HG02884 (cell line): ENCODE measurements around the gene ELOVL6.
"Not testable (repeated sequence)": the region's sequence is repeated elsewhere in the genome, so short reads cannot be mapped to it uniquely, and the experiment has no call there.

Experiments
- ATAC-seq: cut with Tn5 transposase; IDR thresholded peaks from one replicate; pipeline ENCODE4 v1.9.1; 2021; ENCODE audit warnings: mild to moderate bottlenecking, moderate library complexity; ENCODE audit not compliant: unreplicated experiment

ELOVL6 gene

DNA sequence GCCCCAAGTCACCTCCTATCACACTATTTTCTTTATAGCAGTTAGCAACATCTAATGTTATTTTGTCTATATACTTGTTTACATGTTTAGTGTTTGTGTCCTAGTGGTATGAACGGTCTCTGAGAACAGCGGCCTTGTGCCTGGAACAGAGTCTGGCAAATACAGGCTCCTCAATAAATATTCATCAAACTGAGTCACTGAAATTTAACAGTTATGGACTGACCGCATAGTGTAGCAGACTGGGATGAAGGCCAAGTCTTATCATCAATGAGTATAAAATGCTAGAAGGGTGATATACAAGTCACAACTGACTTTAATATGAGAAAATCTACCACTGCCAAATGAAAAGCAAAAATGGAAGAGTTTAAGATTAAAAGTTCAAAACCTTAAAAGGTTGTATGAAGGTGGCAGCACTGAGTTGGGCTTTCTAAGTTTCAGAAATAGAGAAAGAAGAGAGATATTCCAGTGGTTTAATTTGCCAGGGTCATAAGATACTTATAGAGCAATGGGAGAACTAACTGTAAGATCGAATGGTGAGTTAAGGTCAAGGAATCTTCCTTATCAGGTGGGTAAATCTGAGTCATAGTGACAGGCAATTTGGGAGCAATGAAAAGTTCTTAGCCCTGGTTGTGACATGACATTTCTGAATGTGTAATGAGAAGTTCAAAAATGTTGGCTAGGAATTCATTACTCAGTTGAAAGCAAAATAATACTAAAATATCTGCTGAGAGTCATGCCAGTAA is 34.9 kb downstream of the ELOVL6 start:
- no peak for ATAC-seq

DNA sequence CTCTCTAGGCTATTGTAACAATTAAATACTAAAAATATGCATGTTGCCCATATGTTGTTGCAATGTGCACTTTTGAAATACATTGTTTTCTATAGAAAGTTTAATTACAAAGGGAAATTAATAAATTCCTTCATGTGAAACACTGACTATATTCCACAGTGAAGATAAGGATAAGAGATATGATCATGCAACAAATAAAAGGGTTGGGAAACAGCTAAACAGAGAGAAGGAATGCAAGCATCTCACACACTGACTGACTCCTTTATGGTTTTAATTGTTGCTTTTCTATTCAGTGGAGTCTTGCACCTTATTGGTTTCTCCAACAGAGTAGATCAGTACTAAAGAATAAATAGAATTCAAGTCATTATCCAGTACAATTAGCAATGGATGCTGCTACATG is 37.8 kb downstream of the ELOVL6 start:
- ATAC-seq = no peak

DNA sequence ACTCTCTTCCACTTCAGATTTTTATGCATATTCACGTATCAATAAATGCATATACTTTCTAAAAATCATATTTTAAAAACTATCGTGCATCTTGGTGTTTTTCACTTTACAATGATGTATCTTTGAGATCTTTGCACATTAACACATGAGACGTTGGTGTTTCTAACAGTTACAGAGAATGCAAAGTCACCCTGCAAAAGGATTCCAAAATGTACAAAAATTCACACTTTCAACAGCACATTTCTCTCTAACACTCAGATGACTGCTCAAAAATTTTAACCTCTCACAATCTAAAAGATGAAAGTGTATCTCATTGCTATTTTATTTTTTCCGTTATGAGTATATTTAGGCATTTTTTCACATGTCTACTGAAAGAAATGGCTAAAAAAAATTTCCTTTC is 38.9 kb downstream of the ELOVL6 start:
- no peak for ATAC-seq

DNA sequence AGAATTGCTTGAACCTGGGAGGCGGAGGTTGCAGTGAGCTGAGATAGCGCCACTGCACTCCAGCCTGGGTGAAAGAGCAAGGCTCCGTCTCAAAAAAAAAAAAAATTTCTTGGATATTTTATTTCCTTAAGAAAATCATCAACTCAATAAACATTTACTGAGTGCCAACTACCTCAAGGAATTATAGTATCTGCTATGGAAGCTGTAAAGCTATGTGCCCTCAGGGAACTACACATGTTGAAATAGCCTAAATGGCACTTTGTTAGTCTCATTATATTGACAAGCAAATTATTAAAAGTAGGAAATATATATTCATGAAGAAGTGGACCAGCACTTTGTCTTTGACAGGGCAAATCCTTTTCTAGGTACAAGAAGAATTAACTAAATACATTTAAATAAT is 40.8 kb downstream of the ELOVL6 start:
- no peak for ATAC-seq

DNA sequence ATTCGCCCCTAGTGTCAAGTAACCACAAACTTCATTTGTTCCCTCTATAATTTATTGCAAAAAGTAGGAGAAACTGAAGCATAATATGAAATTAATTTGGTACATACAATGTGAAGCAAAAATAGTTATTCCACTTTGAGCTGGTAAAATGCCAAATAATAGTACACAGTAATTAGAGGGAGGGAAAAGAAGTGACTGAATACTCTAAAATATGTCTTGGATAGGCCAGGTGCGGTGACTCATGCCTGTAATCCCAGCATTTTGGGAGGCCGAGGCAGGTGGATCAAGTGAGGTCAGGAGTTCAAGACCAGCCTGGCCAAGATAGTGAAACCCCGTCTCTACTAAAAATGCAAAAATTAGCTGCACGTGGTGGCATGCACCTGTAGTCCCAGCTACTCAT is 41.2 kb downstream of the ELOVL6 start:
- ATAC-seq = not testable (repeated sequence)

DNA sequence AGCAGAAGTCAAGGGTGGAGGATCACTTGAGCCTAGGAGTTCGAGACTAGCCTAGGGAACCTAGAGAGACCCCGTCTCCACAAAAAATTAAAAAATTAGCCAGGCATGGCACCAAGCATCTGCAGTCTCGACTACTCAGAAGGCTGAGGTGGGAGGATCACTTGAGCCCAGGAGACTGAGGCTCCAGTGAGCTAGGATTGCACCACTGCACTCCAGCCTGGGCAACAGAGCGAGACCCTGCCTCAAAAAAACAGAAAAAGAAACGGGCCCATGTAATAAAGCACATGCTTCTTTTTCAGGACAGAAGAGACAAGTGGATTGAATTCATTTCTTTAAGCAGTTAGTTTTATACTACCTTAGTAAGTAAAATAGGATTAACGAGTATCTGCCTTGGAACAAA is 42.0 kb downstream of the ELOVL6 start:
- ATAC-seq = no peak

DNA sequence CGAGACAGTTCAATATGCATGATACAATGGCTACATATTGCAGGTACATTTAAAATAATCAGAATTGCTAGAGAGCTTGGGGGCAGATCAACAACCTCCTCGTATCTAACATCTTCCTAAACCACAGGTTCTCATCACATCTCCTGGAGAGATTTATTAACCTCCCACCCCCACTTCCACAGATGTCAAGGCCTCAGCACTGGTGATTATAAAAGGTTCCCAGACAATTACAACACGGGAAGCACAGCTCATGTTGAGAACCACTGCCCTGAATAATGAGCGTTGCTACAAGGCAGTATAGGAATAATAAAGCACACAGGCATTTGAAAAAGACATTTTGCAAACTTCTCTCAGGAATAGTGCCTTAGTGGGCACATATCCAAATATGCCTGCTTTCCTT is 42.8 kb downstream of the ELOVL6 start:
- no peak for ATAC-seq

DNA sequence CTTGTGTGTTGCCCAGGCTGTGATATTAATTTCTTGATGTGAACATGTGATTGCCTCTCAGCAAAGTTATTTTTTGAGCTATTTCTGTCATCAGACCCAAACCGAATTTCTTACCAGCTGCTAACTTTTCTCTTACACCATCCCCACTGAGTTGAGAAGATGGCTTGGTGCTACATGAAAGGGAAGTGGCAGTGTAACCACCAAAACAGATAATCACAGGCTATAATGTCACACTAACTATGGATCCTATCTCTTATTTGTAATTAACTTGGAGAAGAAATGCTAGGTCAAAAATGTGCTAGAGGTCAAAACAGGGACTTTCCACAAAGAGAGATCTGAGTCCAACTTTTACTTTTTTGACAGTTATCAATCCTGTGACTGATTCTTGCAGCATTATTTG is 43.8 kb downstream of the ELOVL6 start:
- ATAC-seq = no peak

DNA sequence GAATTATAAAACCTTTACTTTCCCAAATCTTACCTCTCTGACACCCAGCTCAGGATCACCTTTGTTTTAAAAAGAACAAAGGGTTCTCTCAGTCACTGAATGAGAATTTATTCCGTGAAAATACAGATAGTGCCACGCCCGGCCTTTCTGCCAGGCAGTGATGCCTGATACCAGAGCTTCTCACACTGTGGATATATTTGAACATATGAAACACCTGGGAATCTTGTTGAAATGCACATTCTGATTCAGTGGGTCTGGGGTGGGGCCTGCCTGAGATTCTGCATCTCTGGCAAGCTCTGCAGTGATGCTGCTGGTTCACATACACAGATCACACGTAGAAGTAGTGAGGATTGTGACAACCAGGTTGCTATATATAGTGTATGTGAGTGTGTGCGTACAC is 46.0 kb downstream of the ELOVL6 start:
- ATAC-seq = no peak

DNA sequence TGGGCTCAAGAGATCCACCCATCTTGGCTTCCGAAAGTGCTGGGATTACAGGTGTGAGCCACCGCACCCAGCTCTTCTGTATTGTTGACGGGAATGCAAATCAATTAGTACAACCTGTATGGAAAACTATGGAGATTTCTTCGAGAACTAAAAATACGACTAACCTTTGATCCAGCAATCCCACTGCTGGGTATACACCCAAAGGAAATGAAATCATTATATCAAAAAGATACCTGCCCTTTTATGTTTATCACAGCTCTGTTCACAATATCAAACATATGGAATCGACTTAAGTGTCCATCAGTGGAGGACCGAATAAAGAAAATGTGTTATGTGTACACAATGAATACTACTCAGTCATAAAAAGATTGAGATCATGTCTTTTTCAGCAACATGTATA is 49.3 kb downstream of the ELOVL6 start:
- ATAC-seq = no peak

DNA sequence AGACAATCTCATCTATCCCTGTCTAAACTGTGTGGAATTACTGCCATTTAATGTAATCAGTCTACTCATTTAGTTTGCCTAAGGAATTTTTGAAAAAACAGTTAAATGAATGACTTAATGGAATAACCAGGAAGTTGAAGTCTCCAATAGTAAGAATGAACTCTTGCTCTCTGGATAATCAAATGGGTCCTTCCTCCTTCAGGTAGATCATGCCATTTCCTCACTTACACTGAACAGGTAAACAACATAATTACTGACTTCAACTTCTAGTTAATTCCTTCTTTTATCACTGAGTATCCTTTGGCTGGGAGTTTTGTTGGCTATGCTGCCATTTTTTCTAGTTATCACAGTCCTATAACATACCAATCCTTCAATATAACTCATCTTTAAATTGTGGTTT is 56.0 kb downstream of the ELOVL6 start:
- no peak for ATAC-seq

DNA sequence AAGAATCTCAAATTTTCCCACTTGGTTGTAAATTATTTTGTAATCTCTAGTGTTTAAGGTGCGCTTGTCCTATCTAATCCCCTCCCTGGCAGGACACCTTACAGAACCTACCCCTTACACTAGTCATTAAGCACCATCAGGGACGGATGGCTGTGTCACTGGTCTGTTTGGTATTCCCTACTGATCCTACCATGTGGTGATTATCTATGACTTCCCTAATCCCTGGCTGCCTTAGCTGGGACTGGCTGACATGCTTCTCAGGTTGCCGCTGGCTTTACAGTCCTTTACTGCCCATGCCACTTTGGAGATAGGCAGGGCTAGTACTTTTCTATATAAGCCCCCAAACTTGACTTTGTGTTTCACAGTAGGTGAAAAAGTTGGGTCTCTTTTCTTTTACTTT is 58.6 kb downstream of the ELOVL6 start:
- ATAC-seq = no peak

DNA sequence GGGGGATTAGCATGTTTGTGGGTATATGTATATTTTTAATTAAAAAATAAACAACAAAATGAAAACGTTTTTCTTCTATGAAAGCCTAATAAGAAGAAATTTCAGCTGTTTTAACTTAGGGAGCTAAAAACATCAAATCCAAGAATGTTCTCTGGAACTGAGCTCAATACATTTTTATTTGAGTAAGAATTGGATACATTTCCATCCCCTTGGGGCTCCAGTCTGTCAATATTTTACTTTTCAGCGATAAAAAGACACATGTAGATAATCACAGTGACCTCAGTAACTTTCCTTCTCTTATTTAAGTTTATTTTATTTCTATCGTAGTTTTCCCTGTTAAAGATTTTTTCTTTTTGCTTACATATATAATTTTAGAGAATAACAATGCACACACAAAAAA is 59.3 kb downstream of the ELOVL6 start:
- no peak for ATAC-seq

DNA sequence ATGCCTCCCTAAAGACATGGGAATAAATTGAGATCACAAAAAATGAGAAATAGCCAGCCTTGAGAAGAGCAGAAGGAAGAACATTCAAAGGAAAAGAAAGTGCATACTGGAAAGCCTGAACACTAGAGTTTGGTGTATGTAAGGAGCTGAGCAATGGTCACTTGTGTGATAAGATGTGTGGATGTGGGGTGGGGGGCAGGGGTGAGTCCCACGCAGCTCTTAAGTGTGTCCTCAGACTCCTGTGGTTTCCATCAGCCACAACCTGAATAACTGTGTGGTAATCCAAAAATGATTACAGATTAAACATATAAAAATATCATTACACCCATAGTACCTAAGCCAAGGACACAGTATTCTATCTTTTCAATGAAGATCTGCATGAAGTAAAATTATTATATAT is 59.9 kb downstream of the ELOVL6 start:
- ATAC-seq = no peak

DNA sequence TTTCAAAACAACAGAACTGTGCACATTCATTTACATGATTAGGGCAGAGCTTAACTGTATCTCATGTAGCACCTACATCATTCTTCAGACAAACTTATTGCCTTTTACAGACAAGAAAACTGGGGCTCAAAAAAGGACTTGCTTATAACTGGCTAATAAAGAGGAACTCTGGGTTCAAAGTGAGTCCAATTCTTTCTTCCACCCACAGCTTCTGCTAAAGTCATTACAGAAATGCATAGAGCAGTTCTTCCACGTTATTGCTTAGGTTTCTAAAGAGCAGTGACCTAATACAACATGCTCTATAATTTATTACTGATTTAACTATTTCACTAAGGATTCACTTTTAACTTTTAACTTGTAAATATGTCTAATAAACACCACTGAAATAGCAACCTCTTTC is 60.6 kb downstream of the ELOVL6 start:
- ATAC-seq = no peak

DNA sequence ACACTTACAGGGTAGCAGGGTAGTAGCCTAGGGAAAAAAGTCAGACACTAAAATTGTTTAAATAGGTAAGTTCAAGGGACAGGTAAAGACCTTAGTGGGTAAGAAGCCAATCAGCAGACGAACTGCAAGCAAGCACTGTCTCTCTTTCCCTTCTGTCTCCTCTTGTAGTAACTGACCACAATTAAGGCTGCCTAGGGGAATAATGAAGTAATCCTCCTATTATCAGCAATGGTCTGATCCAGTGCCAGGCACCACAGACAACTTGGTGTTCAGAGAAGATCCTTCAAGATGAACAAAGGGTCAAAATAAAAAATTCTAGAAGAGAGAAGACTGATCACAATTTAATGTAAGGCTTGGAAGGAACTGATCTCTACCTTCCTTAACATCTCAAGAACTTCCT is 62.9 kb downstream of the ELOVL6 start:
- ATAC-seq = no peak

DNA sequence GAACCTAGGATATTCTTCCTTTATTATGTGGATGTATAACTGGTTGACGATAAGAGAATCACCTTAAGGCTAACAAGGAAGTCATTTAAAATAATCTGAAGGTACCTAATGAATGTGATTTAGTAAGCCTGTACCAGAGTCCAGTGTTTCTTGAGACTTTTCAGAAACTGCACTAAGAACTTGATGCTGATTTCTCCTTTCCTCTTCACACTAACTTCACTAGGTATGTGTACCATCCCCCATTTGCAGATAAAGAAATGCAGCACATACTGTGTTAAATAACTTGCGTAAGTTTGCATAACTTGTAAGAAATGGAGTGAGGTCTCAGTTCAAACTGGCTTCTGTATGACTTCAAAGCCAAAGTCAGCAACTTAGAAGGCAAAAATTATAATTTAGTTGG is 63.3 kb downstream of the ELOVL6 start:
- ATAC-seq = no peak

DNA sequence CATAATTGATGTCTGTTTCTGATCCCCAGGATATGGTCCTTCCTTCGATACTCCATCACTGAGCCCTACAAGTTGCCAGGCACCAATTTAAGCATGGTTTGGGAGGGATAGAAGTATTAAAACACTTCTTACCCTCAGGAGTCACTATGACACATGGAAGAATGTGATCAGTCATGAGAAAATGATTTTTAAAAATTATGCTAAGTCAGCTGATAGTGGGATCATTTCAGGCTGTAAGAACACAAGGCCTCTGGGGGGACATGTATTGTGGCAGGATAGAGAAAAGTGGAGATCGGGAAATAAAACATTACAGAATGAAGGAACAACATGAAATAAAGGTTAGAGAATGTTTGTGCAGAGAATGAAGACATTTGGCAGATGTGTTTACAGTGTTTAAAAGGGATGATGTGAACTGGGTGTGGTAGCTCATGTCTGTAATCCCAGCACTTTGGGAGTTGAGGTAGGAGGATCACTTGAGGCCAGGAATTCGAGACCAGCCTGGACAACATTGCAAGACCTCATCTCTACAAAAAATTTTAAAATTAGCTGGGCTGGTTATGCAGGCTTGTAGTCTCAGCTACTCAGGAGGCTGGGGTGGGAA is 64.0 kb downstream of the ELOVL6 start:
- ATAC-seq = no peak

DNA sequence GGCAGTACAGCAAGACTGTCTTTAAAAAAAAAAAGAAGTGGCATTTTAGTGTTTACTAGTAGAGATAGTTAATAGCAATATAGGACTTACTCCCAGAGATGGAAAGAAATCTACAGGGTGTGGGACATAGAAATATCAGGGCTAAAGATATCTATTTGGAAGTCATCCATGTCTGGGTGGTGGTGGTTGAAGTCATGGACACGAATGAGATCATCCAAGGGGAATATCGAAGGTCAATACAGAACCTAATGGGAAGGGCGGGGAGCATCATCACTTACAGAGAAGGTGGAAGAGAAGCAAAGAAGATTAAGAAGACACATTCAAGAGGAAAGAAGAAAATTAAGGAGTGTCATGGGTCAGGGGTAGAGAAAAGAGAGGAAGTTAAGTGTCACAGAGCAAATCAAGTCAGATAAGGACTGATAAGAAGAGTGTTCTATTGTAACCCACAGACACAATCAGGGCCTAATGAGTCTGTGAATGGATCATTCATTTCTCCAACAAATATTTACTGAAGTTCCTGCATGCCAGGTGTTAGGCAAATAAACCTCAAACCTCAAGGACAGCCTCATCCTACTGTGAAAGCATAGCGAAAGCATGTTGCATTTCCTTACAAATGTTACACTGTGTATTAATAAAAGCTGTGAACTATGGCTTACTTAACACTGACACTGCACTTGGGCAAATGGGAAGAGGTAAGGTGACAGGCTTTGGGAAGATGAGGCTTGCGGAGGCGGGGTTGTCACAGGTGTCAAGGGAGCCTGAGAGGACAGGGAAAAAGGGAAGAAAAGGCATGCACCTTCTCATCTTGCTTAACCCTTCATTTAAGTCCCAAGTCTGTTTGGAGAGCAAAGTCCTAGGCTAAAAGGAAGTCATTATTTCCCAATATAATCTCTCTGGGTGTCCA is 65.3 kb downstream of the ELOVL6 start:
- ATAC-seq = no peak

DNA sequence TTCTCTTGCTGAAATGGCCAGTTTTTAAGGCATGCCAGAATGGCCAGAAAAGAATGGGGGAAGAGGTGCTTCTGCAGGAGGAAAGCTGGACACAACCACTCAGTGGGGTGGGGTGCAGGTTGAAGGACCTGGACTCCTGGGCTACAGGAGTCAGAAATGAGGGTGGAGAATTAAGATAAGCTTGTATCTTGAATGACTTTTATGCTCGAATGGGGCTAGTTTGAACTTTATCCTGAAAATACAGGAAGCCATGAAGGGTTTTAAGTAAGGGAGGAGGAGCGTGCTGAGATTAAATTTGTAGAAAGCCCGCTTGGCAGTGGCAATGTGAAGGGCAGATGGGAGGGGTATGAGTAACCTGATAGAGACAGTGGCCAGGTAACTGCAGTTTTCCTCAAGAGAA is 66.5 kb downstream of the ELOVL6 start:
- ATAC-seq = no peak

DNA sequence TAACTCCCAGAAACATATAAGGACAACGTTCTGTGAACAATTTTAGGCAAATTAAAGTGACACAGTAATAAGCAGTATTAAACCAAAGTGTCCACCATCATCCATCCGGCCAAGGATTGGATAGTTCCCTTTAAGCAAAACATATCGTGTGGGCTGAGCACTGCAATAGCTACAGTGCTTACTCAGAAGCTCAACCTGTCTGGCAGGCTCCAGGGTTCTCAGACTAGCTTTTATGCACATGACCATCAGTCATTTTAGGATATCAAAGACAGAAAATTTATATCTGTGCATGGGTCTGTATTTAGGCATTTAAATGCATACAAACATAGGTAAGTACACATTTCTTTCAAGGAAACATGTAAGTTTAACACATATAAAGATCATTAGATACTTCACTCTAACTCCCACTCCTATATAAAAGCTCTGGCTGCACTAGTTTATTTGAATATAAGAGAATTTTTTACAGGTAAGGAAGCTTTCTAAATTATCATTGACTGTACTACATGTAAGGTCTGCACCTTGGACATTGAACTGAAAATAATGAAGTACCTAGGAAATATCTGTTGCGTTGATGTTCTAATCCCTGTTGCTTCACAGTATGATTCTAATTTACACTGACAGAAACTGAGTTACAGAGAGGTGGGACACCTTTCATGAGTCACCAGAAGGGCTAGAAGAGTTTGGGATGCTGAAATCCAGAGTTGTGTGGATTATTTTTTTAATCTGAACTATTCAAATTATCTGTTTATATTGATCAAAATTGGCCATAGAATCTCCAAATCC is 67.6 kb downstream of the ELOVL6 start:
- ATAC-seq = no peak
